T-helper 2 cell treated with Interferon-gamma antibody and Interleukin-4, amounts not matched to agents 5 μg/mL and 100 μg/mL, for 36 hours (primary cell): ENCODE measurements around the gene MBLAC2.

Source experiments
- DNase-seq: peaks from one replicate; pipeline ENCODE4 v3.0.0; 2021; ENCODE audit warnings: low spot score
- H3K27ac Mint-ChIP-seq: one replicate; pipeline ENCODE4 v1.8.0; 2021; ENCODE audit warnings: mild to moderate bottlenecking, mixed read lengths
- H3K27me3 Mint-ChIP-seq: one replicate; pipeline ENCODE4 v1.8.0; 2021; ENCODE audit warnings: low read depth, mixed read lengths
- H3K36me3 Mint-ChIP-seq: one replicate; pipeline ENCODE4 v1.8.0; 2021; ENCODE audit warnings: low read depth, mixed read lengths
- H3K4me1 Mint-ChIP-seq: one replicate; pipeline ENCODE4 v1.8.0; 2021; ENCODE audit warnings: low read depth, mixed read lengths
- H3K4me3 Mint-ChIP-seq: one replicate; pipeline ENCODE4 v1.8.0; 2022; ENCODE audit warnings: mild to moderate bottlenecking, moderate library complexity, mixed read lengths
- H3K9me3 Mint-ChIP-seq: one replicate; pipeline ENCODE4 v1.8.0; 2021; ENCODE audit warnings: mixed read lengths

MBLAC2 gene

DNA sequence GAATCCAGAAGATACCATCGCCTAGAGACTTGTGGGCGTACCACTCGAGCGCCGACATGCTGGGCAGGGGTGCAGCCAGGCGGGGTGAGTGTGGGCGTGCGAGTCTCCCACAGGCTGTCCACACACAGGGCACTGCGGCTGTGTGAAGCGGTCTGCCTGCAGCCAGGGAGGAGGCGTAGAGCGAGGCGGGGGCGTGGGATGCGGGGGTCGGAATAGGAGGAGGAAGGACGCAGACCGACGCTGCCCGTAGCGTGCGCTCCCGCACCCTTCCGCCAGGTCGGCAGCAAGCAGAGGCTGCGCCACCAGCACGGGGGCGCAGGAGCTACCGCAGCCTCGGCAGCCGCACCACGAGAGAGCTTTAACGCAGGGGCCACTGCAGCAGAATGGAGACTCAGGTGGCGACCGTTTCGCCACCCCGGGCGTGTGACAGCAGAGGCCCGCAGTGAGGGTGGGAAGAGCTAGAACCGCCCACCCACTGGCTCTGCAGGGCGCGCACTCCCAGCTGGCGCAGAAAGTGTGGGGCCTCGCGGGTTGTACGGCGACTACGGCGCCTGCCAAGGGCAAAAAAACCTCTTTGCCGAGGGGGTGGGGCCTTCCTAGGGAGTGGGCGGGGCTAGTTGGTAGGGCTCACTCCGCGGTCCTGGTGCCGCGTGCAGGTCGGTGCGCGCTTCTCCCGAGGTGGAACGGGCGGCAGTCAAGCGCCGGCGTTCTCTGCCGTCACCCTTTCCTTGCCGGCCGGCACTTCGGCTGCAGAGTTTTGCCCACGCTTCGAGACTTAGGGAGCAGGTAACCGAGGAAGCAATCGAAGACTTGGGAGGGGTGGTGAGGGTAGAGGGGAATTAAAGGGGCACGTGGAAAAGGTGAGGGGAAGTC is at the start of gene MBLAC2, which contains the start of gene POLR3G:
Gene MBLAC2 (minus strand): TSS at position 537 of the 873 bp plus-strand sequence. CDS start 479 bp downstream, at position 58.
Gene POLR3G (plus strand): TSS at position 630 of the 873 bp plus-strand sequence. CDS start 10,704 bp downstream, outside the sequence.
- peak; percentile 89 for DNase-seq
- Mint-ChIP-seq H3K36me3 (peaks cover 7% of the 10 kb centered on the region), H3K9me3 (no peaks in the 10 kb centered on the region), H3K27ac (peak within 1 kb of the TSS; percentile 92), H3K27me3 (no peaks in the 10 kb centered on the region), H3K4me1 (peaks cover 26% of the 10 kb centered on the region), H3K4me3 (peak within 1 kb of the TSS; percentile 94)

DNA sequence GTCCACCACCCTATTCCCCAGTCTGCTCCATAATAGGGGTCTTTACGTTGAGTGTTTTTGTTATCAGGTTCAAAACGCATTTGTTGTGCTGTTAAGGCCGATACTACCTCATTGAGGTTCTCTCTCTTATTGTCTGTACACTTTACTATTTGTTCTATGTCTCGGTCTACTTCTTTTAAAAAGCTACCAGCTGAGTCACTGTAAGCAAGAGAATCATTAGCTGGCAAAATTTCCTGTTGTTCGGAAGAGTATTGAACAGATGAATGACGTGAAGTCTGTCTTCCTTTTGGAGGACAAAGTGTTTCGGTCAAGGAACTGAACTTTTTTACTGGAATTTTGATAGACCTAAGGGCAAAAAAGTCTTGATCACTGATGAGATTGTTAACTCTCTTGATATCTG is 44.5 kb upstream of the MBLAC2 start:
- Mint-ChIP-seq H3K27ac (no peak overlapping the region), H3K9me3 (no peaks in the 10 kb centered on the region), H3K4me1 (peaks cover 2% of the 10 kb centered on the region), H3K36me3 (peaks cover 36% of the 10 kb centered on the region), H3K27me3 (no peaks in the 10 kb centered on the region), H3K4me3 (no peak overlapping the region)
- no peak for DNase-seq

DNA sequence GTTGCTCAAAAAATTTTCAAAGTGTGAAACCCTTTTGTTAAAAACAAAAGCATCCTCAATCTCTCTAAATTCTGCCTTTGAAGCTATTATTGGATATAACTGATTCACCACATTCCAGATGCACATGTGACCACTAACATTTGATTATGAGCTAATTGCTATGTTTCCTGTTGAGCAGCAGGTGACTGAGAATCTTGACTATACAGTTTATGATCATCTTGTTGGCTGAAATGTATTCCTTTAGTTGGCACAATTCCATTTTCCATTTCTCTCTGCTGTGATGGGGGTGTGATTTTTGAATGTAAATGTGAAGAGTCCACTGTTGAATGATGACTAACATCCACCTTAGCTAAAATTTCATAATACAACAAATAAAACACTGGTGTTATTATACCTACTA is 44.1 kb upstream of the MBLAC2 start:
- Mint-ChIP-seq H3K27me3 (no peaks in the 10 kb centered on the region), H3K9me3 (no peaks in the 10 kb centered on the region), H3K36me3 (peaks cover 34% of the 10 kb centered on the region), H3K4me3 (no peak overlapping the region), H3K27ac (no peak overlapping the region), H3K4me1 (no peaks in the 10 kb centered on the region)
- no peak for DNase-seq

DNA sequence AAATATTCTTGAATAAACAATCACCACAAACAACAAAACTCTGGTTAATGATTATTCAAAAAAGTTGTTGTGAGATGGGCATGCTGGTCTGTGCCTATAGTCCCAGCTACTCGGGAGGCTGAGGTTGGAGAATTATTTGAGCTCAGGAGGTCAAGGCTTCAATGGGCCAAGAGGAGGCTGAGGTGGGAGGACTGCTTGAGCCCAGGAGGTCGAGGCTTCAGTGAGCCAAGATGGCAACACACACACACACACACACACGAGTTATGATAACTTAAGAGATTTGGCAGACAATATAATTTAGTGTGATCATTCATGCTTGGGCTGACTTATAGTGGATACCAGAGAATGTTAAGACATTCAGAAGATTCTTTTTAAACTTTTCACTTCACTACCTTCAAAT is 39.9 kb upstream of the MBLAC2 start:
- no peaks in the 10 kb centered on the region for H3K27me3 Mint-ChIP-seq
- DNase-seq: no peak
- H3K9me3 Mint-ChIP-seq: no peaks in the 10 kb centered on the region
- no peak overlapping the region for H3K27ac Mint-ChIP-seq
- H3K36me3 Mint-ChIP-seq: peaks cover 19% of the 10 kb centered on the region
- H3K4me3 Mint-ChIP-seq: no peak overlapping the region
- H3K4me1 Mint-ChIP-seq: no peaks in the 10 kb centered on the region

DNA sequence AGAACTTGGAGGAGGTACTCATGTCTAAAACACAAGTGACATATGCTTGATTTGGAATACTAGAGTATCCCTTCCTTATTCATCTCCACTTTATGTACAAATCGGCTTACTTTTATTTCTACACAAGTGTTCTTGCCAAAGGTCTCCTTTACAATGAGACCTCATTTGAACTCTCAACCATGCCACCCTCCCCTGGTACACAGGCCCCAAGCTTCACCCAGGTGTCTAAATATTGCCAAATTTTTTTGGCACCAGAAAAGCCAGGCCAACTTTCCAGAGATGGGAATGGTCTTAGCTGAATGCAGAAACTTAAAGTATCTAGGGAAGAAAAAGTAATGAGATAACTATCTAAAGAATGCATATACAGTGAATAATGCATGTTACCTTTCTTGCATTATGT is 35.9 kb upstream of the MBLAC2 start:
- no peak for DNase-seq
- Mint-ChIP-seq H3K4me1 (peaks cover 8% of the 10 kb centered on the region), H3K27ac (no peak overlapping the region), H3K4me3 (no peak overlapping the region), H3K9me3 (no peaks in the 10 kb centered on the region), H3K27me3 (no peaks in the 10 kb centered on the region), H3K36me3 (peaks cover 6% of the 10 kb centered on the region)

DNA sequence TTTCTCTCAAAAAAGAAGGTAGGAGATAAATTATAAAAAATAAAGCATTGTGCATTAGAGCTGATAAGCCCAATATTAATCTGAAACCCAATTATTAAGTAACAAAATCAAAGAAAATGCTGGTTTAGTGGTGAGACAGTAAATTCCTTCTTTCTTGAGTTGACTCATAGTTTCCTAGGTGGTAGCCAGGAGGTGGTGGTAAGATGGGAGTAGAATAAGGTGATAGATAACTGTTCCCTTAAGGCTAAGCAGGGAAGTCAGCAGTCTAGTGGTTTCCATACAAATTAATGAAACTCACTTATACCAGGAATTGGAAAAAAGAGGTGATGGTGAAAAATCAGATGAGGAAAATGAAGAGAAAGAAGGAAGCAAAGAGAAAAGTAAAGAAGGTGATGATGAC is 31.6 kb upstream of the MBLAC2 start:
- no peaks in the 10 kb centered on the region for H3K9me3 Mint-ChIP-seq
- no peaks in the 10 kb centered on the region for H3K27me3 Mint-ChIP-seq
- no peak overlapping the region for H3K27ac Mint-ChIP-seq
- H3K36me3 Mint-ChIP-seq: no peaks in the 10 kb centered on the region
- H3K4me1 Mint-ChIP-seq: peaks cover 8% of the 10 kb centered on the region
- H3K4me3 Mint-ChIP-seq: no peak overlapping the region
- DNase-seq: no peak

DNA sequence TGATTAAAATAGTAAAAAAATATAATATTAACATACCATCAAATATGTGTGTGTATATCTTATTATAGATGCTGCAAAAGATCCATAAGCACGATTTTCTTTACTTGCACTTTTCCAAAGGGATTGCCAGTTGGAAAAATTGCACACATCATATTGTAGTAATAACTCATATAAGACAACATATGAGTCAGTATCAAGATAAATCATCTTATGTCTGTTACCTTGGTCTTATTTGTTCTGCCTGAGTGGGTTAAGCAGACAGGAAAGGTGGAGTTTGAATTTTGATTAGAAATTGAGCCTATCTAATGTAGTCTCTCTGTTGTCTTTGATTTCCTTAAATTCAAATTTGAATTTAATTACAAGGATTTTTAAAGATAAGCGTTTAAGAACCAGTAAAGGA is 30.2 kb upstream of the MBLAC2 start:
- Mint-ChIP-seq H3K27me3 (no peaks in the 10 kb centered on the region), H3K4me1 (peaks cover 8% of the 10 kb centered on the region), H3K27ac (no peak overlapping the region), H3K4me3 (no peak overlapping the region), H3K9me3 (no peaks in the 10 kb centered on the region), H3K36me3 (no peaks in the 10 kb centered on the region)
- DNase-seq: no peak

DNA sequence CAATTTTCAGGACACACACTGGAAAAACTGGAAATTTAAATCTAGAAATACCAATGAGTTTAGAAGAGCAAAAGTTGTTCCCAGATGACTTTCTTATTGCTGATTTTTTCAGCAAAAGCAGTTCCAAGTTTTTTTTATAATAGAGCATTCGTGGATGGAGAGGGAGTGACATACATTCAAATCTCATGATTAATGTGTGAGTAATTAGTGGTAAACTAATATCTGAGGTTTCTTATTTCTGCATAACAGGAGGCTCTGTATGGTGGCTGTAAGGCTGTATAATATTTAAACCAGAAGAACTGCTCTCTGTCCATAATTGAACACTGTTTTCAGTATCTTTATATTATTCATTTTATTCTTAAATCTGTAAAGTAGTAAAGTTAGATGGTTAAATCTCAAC is 29.0 kb upstream of the MBLAC2 start:
- DNase-seq: no peak
- Mint-ChIP-seq H3K4me1 (peaks cover 8% of the 10 kb centered on the region), H3K9me3 (no peaks in the 10 kb centered on the region), H3K27me3 (no peaks in the 10 kb centered on the region), H3K27ac (no peak overlapping the region), H3K4me3 (no peak overlapping the region), H3K36me3 (no peaks in the 10 kb centered on the region)

DNA sequence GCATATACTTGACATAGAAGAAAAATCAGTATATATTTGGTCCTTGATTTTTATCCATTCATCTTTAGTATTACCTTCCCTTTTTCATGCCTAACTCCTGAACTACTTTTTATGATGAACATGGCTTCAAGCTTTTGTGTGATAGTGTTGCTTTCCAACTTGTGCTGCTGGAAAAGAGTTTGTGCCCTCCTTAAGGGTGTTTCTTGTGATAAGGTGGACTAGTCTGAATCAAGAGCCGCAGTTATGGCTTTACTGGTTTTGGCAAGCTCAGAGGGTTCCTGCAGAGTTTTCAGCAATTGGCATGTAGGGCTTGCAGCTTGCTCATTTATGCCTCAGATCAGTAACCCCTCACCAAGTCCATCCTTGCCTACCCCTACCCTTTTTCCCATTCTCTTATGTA is 20.6 kb upstream of the MBLAC2 start:
- no peak for DNase-seq
- peaks cover 4% of the 10 kb centered on the region for H3K9me3 Mint-ChIP-seq
- H3K27me3 Mint-ChIP-seq: no peaks in the 10 kb centered on the region
- H3K4me3 Mint-ChIP-seq: no peak overlapping the region
- peaks cover 3% of the 10 kb centered on the region for H3K36me3 Mint-ChIP-seq
- no peak overlapping the region for H3K27ac Mint-ChIP-seq
- no peaks in the 10 kb centered on the region for H3K4me1 Mint-ChIP-seq

DNA sequence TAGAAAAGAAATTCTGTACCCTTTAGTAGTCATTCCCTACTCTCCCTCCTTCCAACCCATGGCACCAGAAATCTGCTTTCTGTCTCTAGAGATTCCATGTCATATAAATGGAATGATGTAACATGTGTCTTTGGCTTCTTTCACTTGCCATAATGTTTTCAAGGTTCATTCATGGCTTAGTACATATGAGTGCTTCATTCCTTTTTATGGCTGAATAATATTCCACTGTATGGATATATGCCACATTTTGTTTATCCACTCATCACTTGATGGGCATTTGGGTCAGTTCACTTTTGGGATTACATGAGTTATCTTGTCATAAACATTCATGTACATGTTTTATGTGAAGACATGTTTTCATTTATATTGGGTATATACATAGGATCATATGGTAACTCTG is 19.5 kb upstream of the MBLAC2 start:
- DNase-seq: no peak
- no peak overlapping the region for H3K4me3 Mint-ChIP-seq
- no peak overlapping the region for H3K27ac Mint-ChIP-seq
- H3K27me3 Mint-ChIP-seq: no peaks in the 10 kb centered on the region
- H3K4me1 Mint-ChIP-seq: no peaks in the 10 kb centered on the region
- peaks cover 4% of the 10 kb centered on the region for H3K9me3 Mint-ChIP-seq
- H3K36me3 Mint-ChIP-seq: peaks cover 3% of the 10 kb centered on the region

DNA sequence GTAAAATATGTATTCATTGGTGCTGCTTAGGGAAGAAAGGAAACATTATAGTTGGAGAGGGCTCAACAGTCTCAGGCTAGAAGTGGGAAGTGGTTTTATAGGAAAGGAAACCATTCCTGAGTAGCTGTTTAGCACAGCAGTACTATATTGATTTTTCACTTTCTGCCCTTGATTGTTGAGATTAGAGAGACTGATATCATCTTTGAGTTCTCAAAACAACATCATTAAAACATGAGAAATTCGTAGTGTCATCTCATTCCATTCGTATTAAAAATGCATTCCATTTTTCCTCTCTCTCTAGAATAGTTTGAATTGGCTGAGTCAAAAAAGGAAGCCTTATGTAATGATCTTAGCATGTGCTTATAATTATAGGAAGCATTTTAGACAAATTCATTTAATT is 14.2 kb upstream of the MBLAC2 start:
- Mint-ChIP-seq H3K4me3 (no peak overlapping the region), H3K9me3 (peaks cover 5% of the 10 kb centered on the region), H3K4me1 (no peaks in the 10 kb centered on the region), H3K27ac (no peak overlapping the region), H3K36me3 (no peaks in the 10 kb centered on the region), H3K27me3 (no peaks in the 10 kb centered on the region)
- no peak for DNase-seq

DNA sequence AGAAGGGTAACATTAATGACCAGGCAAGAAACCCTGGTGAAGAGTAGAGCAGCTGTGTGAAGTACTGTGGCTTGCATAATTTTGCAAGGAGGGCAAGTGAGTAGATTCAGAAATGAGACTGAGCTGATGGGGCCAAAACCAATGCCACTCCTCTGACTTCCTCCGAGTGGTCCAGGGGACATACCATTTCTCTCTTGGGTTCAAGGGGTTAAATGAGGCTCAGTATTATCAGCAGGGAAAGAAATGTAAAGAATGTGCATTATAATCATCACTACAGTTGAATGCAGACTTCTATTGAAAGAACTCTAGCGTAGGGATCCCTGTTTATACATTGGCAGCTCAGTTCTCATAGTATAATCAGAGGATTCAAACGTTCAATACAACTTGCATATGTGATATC is 10.0 kb upstream of the MBLAC2 start:
- Mint-ChIP-seq H3K4me1 (no peaks in the 10 kb centered on the region), H3K27ac (no peak overlapping the region), H3K27me3 (no peaks in the 10 kb centered on the region), H3K36me3 (peaks cover 2% of the 10 kb centered on the region), H3K9me3 (peaks cover 5% of the 10 kb centered on the region), H3K4me3 (no peak overlapping the region)
- no peak for DNase-seq

DNA sequence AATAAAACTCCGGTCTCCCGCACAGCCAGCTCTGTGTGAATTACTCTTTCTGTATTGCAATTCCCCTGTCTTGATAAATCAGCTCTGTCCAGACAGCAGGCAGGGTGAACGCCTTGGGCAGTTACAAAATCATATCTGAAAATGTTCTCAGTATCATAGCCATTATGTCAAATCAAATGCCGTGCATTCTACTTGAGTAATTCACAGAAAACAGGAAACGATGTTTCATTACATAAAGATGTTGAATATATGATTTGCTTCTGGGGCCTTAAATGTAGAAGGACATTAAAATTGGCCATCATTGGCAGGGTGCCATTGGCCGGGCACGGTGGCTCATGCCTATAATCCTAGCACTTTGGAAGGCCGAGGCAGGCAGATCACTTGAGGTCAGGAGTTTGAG is 8.6 kb upstream of the MBLAC2 start:
- no peaks in the 10 kb centered on the region for H3K27me3 Mint-ChIP-seq
- no peak overlapping the region for H3K27ac Mint-ChIP-seq
- peaks cover 5% of the 10 kb centered on the region for H3K9me3 Mint-ChIP-seq
- H3K4me3 Mint-ChIP-seq: no peak overlapping the region
- no peaks in the 10 kb centered on the region for H3K4me1 Mint-ChIP-seq
- DNase-seq: no peak
- H3K36me3 Mint-ChIP-seq: peaks cover 2% of the 10 kb centered on the region

DNA sequence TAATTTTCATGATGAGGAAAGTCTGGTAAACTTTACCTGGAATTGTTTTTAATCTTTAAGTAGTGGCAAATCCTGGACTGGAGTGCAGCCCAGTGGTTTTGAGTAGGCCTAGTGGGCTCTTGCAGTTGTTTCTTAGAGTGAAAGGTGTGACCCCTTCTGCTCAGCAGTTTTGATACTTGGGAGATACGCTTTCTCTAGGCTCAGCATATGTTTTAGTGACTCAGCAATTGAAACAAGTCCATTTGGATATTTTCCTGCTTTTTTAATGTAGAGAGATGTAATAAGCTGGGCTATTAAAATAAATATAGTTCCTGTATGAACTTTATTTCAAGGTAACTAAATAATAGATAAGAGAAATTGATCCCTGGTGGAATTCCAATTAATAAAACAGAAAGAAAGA is 6.1 kb upstream of the MBLAC2 start:
- Mint-ChIP-seq H3K27me3 (no peaks in the 10 kb centered on the region), H3K27ac (no peak overlapping the region), H3K36me3 (peaks cover 2% of the 10 kb centered on the region), H3K4me3 (no peak overlapping the region), H3K4me1 (peaks cover 10% of the 10 kb centered on the region), H3K9me3 (no peaks in the 10 kb centered on the region)
- no peak for DNase-seq
